IMR-90 (cell line): Measurements from ENCODE around the gene SYTL4. TPM values are rescaled to one million over a fixed set of nuclear protein-coding genes. Genes with fewer than 3 reads are reported as not detected.

Source experiments
- ATAC-seq: fragments of 200-7000 bp; cut with Tn5 transposase; 2 replicates; pipeline ENCODE4 v1.9.1; 2020; ENCODE audit warnings: low read depth, mild to moderate bottlenecking, moderate library complexity
- BruUV-seq: library from RNA; stranded (reverse); fragments of 400-500 nt; replicated peaks from 2 replicates; lab custom pipeline; 2021; lab: Mats Ljungman, UMichigan
- CTCF ChIA-PET: fragments of 300-600 bp; formaldehyde crosslinking; extraction: SDS; loops from one replicate; lab custom pipeline; 2021; ENCODE audit warnings: antibody characterized with exemption; lab: Yijun Ruan, JAX
- POLR2A ChIA-PET: fragments of 300-600 bp; sonication (Branson Sonifier 250); formaldehyde crosslinking; loops from one replicate; lab custom pipeline; 2022; ENCODE audit warnings: antibody characterized with exemption; ENCODE audit not compliant: unreplicated experiment; lab: Charles Lee
- DNase-seq: peaks from one replicate; pipeline ENCODE4 v3.0.0; 2013
- H2AFZ ChIP-seq: replicated peaks from 2 replicates; pipeline ENCODE3; 2013; ENCODE audit warnings: low read length, mild to moderate bottlenecking; ENCODE audit not compliant: poor library complexity
- H2AK5ac ChIP-seq: 2 replicates; pipeline ENCODE4 v1.6.1; 2013; ENCODE audit warnings: low read depth, low read length, inconsistent platforms
- H2AK9ac ChIP-seq: replicated peaks from 2 replicates; pipeline ENCODE3; 2013; ENCODE audit warnings: mild to moderate bottlenecking, low read depth, low read length, moderate library complexity; ENCODE audit not compliant: poor library complexity
- H2BK120ac ChIP-seq: 2 replicates; pipeline ENCODE4 v1.6.1; 2013; ENCODE audit warnings: low read depth, low read length, inconsistent platforms
- H2BK15ac ChIP-seq: 3 replicates; pipeline ENCODE4 v1.6.1; 2013; ENCODE audit warnings: low read depth, low read length, inconsistent platforms
- H2BK20ac ChIP-seq: 2 replicates; pipeline ENCODE4 v1.6.1; 2013; ENCODE audit warnings: low read depth, mild to moderate bottlenecking, inconsistent platforms, low read length, moderate library complexity
- H2BK5ac ChIP-seq: 2 replicates; pipeline ENCODE4 v1.6.1; 2013; ENCODE audit warnings: mild to moderate bottlenecking, low read depth, low read length, inconsistent platforms; ENCODE audit not compliant: poor library complexity, severe bottlenecking
- H3K14ac ChIP-seq: replicated peaks from 2 replicates; pipeline ENCODE4 v1.6.1; 2013; ENCODE audit warnings: low read depth, low read length, inconsistent platforms
- H3K18ac ChIP-seq: 2 replicates; pipeline ENCODE4 v1.6.1; 2013; ENCODE audit warnings: low read depth, low read length, control low read depth
- H3K23ac ChIP-seq: 2 replicates; pipeline ENCODE4 v1.6.1; 2013; ENCODE audit warnings: low read depth, low read length, inconsistent platforms
- H3K27ac ChIP-seq: 2 replicates; pipeline ENCODE4 v1.5.1; 2013; ENCODE audit warnings: mild to moderate bottlenecking, control low read depth, low read length; ENCODE audit not compliant: insufficient read depth
- H3K27me3 ChIP-seq: 2 replicates; pipeline ENCODE4 v1.6.1; 2013; ENCODE audit warnings: low read length; ENCODE audit not compliant: control insufficient read depth, insufficient read depth
- H3K36me3 ChIP-seq: 2 replicates; pipeline ENCODE4 v1.6.1; 2013; ENCODE audit warnings: low read length, mixed read lengths; ENCODE audit not compliant: control insufficient read depth, insufficient read depth
- H3K4ac ChIP-seq: 2 replicates; pipeline ENCODE4 v1.6.1; 2013; ENCODE audit warnings: low read depth, low read length, inconsistent platforms
- H3K4me1 ChIP-seq: 2 replicates; pipeline ENCODE4 v1.6.1; 2013; ENCODE audit warnings: low read length, mixed read lengths; ENCODE audit not compliant: control insufficient read depth, insufficient read depth
- H3K4me2 ChIP-seq: 2 replicates; pipeline ENCODE4 v1.6.1; 2013; ENCODE audit warnings: low read depth, mild to moderate bottlenecking, control low read depth, low read length, moderate library complexity
- H3K4me3 ChIP-seq: 2 replicates; pipeline ENCODE4 v1.5.1; 2013; ENCODE audit warnings: low read depth, mild to moderate bottlenecking, control low read depth, low read length, moderate library complexity; ENCODE audit not compliant: insufficient read depth
- H3K56ac ChIP-seq: 2 replicates; pipeline ENCODE4 v1.6.1; 2013; ENCODE audit warnings: low read length, inconsistent platforms; ENCODE audit not compliant: insufficient read depth; ENCODE audit errors: extremely low read depth
- H3K79me1 ChIP-seq, 2 experiments: 2 replicates each; pipeline ENCODE4 v1.6.1; 2013; ENCODE audit warnings: low read length in 2 of 2, inconsistent platforms in 1 of 2, low read depth in 1 of 2
- H3K9ac ChIP-seq: 2 replicates; pipeline ENCODE4 v1.6.1; 2013; ENCODE audit warnings: low read depth, low read length, control low read depth
- H3K9me1 ChIP-seq: 2 replicates; pipeline ENCODE4 v1.6.1; 2013; ENCODE audit warnings: low read length, inconsistent platforms; ENCODE audit not compliant: insufficient read depth
- H3K9me3 ChIP-seq: 2 replicates; pipeline ENCODE4 v1.6.1; 2013; ENCODE audit warnings: low read length; ENCODE audit not compliant: control insufficient read depth, insufficient read depth
- H4K20me1 ChIP-seq: 2 replicates; pipeline ENCODE4 v1.6.1; 2013; ENCODE audit warnings: low read length, inconsistent platforms; ENCODE audit not compliant: insufficient read depth
- H4K5ac ChIP-seq: 2 replicates; pipeline ENCODE4 v1.6.1; 2013; ENCODE audit warnings: mild to moderate bottlenecking, low read depth, low read length, control low read depth
- H4K8ac ChIP-seq, 2 experiments: 2 replicates each; pipeline ENCODE4 v1.6.1; 2013; ENCODE audit warnings: low read depth in 2 of 2, low read length in 2 of 2, control low read depth in 1 of 2, inconsistent platforms in 1 of 2
- H4K91ac ChIP-seq: 2 replicates; pipeline ENCODE4 v1.6.1; 2013; ENCODE audit warnings: low read depth, low read length, inconsistent platforms; ENCODE audit not compliant: insufficient read depth
- BHLHE40 ChIP-seq: fragments of 150-350 bp; IDR thresholded peaks from 2 replicates; pipeline ENCODE4 v1.6.1; 2016; ENCODE audit warnings: mild to moderate bottlenecking, low read depth, low read length
- CEBPB ChIP-seq: IDR thresholded peaks from 2 replicates; pipeline ENCODE4 v1.6.1; 2012; ENCODE audit warnings: low read depth, low read length, improper control_type of control experiment
- CHD1 ChIP-seq: IDR thresholded peaks from 2 replicates; pipeline ENCODE4 v1.6.1; 2012; ENCODE audit warnings: low read depth, low read length, improper control_type of control experiment
- FOS ChIP-seq: fragments of 150-350 bp; IDR thresholded peaks from 2 replicates; pipeline ENCODE4 v1.6.1; 2016; ENCODE audit warnings: low read depth, low read length
- MAFK ChIP-seq: IDR thresholded peaks from 2 replicates; pipeline ENCODE4 v1.6.1; 2012; ENCODE audit warnings: low read depth, low read length, improper control_type of control experiment
- MAZ ChIP-seq: IDR thresholded peaks from 2 replicates; pipeline ENCODE4 v1.6.1; 2012; ENCODE audit warnings: low read depth, mild to moderate bottlenecking, low read length, improper control_type of control experiment, moderate library complexity, borderline replicate concordance
- MXI1 ChIP-seq: IDR thresholded peaks from 2 replicates; pipeline ENCODE4 v1.6.1; 2012; ENCODE audit warnings: low read depth, mild to moderate bottlenecking, low read length, moderate library complexity, borderline replicate concordance
- NFE2L2 ChIP-seq: fragments of 150-350 bp; IDR thresholded peaks from 2 replicates; pipeline ENCODE4 v1.6.1; 2016; ENCODE audit warnings: low read depth, mild to moderate bottlenecking, low read length
- POLR2A ChIP-seq: IDR thresholded peaks from 2 replicates; pipeline ENCODE4 v1.6.1; 2012; ENCODE audit warnings: mild to moderate bottlenecking, low read depth, low read length
- RAD21 ChIP-seq: IDR thresholded peaks from 2 replicates; pipeline ENCODE4 v1.6.1; 2012; ENCODE audit warnings: low read length, improper control_type of control experiment
- RCOR1 ChIP-seq: IDR thresholded peaks from 2 replicates; pipeline ENCODE4 v1.6.1; 2012; ENCODE audit warnings: mild to moderate bottlenecking, low read length, improper control_type of control experiment; ENCODE audit not compliant: insufficient replicate concordance
- RFX5 ChIP-seq: IDR thresholded peaks from 2 replicates; pipeline ENCODE4 v1.8.0; 2012; ENCODE audit warnings: low read depth, mild to moderate bottlenecking, low read length, moderate library complexity
- WGBS, 2 experiments: methylation state at CpG; one replicate each; pipeline versions ENCODE4 v1.1.5 to v1.1.7; 2013; ENCODE audit warnings: missing lambda C conversion rate in 2 of 2; ENCODE audit not compliant: insufficient read length in 1 of 2; ENCODE audit errors: extremely low coverage in 2 of 2; 5-methylcytosine and 5-hydroxymethylcytosine counted together
- dilution Hi-C: fragments of 300-500 bp; cut with HindIII; formaldehyde crosslinking; loops from one replicate; pipeline ENCODE4 v1.14.3; 2018; ENCODE audit warnings: low sequenced_read_pairs; ENCODE audit not compliant: unreplicated experiment
- in situ Hi-C: fragments of 300-500 bp; cut with MboI; formaldehyde crosslinking; loops from 3 replicates; pipeline ENCODE4 v1.14.3; 2019; ENCODE audit warnings: low sequenced_read_pairs, inconsistent platforms, mixed read lengths
- intact Hi-C: fragments of 100-400 bp; cut with micrococcal nuclease; formaldehyde crosslinking; loops from 2 replicates; pipeline ENCODE4 v1.10.0; 2022
- polyA plus RNA-seq, 3 experiments: library from polyadenylated mRNA; depleted of rRNA; stranded (reverse); fragments of >200 nt; gene quantifications; 2 replicates each; pipeline ENCODE4 v1.2.3, GENCODE V29; 2012; ENCODE audit warnings: low replicate concordance in 1 of 3
- total RNA-seq: library from RNA; depleted of rRNA; stranded (reverse); fragments of >200 nt; gene quantifications from 2 replicates; pipeline ENCODE4 v1.2.3, GENCODE V29; 2012
- TF ChIP-seq, protein P1 (sequence below): conservative IDR thresholded peaks from 2 replicates; pipeline ENCODE4 v1.5.1; 2012; ENCODE audit warnings: mild to moderate bottlenecking, low read depth, low read length, improper control_type of control experiment
- TF ChIP-seq, protein P2 (sequence below): fragments of 150-350 bp; IDR thresholded peaks from 2 replicates; pipeline ENCODE4 v1.6.1; 2016; ENCODE audit warnings: low read depth, mild to moderate bottlenecking, low read length, moderate library complexity, borderline replicate concordance
- TF ChIP-seq, protein P3 (sequence below): fragments of 150-350 bp; IDR thresholded peaks from 2 replicates; pipeline ENCODE4 v1.6.1; 2017; ENCODE audit warnings: mild to moderate bottlenecking, antibody characterized with exemption, low read length, low read depth

The SYTL4 gene
- total and polyA plus RNA-seq, 2 of the 4 experiments (the other 2 are of a cell fraction): 2.3 to 2.4 TPM

DNA sequence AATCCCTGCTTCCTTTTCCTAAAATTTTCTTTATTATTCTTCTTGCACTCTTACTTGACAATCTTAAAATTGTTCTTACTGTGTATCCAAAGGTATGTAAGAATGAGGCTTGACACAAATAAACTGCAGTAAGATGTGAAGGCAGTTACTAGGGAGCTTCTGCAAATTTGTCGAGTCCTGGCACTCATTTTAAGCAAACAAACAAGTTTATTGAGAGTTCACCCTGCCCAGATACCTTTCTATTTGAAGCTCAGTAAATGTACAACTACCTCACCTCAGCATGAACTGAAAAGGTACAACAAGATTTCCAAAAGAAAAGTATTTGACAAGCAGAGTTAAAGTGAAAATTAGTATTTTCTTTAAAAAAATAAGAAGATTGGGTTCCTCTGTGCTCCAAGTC is 13.3 kb upstream of the SYTL4 start:
- Histone ChIP-seq H3K4me1 (no peaks in the 10 kb centered on the region), H3K4ac (no peak overlapping the region), H3K79me1 (no peaks in the 10 kb centered on the region), H3K4me3 (no peak overlapping the region), H4K20me1 (no peaks in the 10 kb centered on the region), H3K36me3 (no peaks in the 10 kb centered on the region), H3K56ac (no peak overlapping the region), H3K27ac (no peak overlapping the region), H3K9me3 (no peaks in the 10 kb centered on the region), H3K14ac (no peak overlapping the region), H3K18ac (no peak overlapping the region), H4K91ac (no peak overlapping the region), H2AK9ac (no peak overlapping the region), H2AK5ac (no peak overlapping the region), H3K4me2 (no peak overlapping the region), H2BK20ac (no peak overlapping the region), H4K5ac (no peak overlapping the region), H2BK5ac (no peak overlapping the region), H3K9me1 (no peaks in the 10 kb centered on the region), H2AFZ (no peak overlapping the region), H3K27me3 (peaks cover 24% of the 10 kb centered on the region), H3K23ac (no peak overlapping the region), H4K8ac (no peak overlapping the region), H3K9ac (no peak overlapping the region), H2BK120ac (no peak overlapping the region), H2BK15ac (no peak overlapping the region)
- TF ChIP-seq RFX5: no peak
- no peak for TF ChIP-seq MAZ
- TF ChIP-seq, protein P1, sequence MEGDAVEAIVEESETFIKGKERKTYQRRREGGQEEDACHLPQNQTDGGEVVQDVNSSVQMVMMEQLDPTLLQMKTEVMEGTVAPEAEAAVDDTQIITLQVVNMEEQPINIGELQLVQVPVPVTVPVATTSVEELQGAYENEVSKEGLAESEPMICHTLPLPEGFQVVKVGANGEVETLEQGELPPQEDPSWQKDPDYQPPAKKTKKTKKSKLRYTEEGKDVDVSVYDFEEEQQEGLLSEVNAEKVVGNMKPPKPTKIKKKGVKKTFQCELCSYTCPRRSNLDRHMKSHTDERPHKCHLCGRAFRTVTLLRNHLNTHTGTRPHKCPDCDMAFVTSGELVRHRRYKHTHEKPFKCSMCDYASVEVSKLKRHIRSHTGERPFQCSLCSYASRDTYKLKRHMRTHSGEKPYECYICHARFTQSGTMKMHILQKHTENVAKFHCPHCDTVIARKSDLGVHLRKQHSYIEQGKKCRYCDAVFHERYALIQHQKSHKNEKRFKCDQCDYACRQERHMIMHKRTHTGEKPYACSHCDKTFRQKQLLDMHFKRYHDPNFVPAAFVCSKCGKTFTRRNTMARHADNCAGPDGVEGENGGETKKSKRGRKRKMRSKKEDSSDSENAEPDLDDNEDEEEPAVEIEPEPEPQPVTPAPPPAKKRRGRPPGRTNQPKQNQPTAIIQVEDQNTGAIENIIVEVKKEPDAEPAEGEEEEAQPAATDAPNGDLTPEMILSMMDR: no peak
- TF ChIP-seq, protein P2, sequence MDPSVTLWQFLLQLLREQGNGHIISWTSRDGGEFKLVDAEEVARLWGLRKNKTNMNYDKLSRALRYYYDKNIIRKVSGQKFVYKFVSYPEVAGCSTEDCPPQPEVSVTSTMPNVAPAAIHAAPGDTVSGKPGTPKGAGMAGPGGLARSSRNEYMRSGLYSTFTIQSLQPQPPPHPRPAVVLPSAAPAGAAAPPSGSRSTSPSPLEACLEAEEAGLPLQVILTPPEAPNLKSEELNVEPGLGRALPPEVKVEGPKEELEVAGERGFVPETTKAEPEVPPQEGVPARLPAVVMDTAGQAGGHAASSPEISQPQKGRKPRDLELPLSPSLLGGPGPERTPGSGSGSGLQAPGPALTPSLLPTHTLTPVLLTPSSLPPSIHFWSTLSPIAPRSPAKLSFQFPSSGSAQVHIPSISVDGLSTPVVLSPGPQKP: no peak
- TF ChIP-seq, protein P3, sequence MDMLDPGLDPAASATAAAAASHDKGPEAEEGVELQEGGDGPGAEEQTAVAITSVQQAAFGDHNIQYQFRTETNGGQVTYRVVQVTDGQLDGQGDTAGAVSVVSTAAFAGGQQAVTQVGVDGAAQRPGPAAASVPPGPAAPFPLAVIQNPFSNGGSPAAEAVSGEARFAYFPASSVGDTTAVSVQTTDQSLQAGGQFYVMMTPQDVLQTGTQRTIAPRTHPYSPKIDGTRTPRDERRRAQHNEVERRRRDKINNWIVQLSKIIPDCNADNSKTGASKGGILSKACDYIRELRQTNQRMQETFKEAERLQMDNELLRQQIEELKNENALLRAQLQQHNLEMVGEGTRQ: no peak
- no peak for TF ChIP-seq MXI1
- TF ChIP-seq POLR2A: no peak
- TF ChIP-seq RCOR1: no peak
- TF ChIP-seq BHLHE40: no peak
- TF ChIP-seq MAFK: no peak
- no peak for TF ChIP-seq FOS
- no peak for TF ChIP-seq NFE2L2
- TF ChIP-seq CEBPB: no peak
- no peak for TF ChIP-seq RAD21
- TF ChIP-seq CHD1: no peak
- no peak for DNase-seq
- in situ Hi-C loops (no loop called here), dilution Hi-C loops (no loop called here), intact Hi-C loops (no loop called here)
- no CpG with 5 or more reads among the region's 1 CpG for WGBS, 2 experiments
- BruUV-seq: no TSS peak
- ATAC-seq: no peak
- CTCF ChIA-PET: no interaction called here
- POLR2A ChIA-PET: no interaction called here
